ENCODE results near the gene GOLGB1. TPM values are rescaled to one million over a fixed set of nuclear protein-coding genes. Genes with fewer than 3 reads are reported as not detected.
"Not testable (repeated sequence)": the region's sequence is repeated elsewhere in the genome, so short reads cannot be mapped to it uniquely, and the experiment has no call there.

The GOLGB1 gene
- total RNA-seq (2014; rRNA removed; shearing (Covaris generic)), result 16.4 and 30.4 TPM in 2 replicates

- DNase-seq (ENCODE audit: low read depth), result peak; percentile 100
Observed at GRCh38 chr3:121749276-121750086, at the start of gene GOLGB1. GOLGB1 (minus strand) TSS chr3:121749741; CDS start chr3:121730971, 18,770 bp downstream.

- no peak for DNase-seq (ENCODE audit: low read depth)
Observed at GRCh38 chr3:121796970-121797369, 47.4 kb upstream of the GOLGB1 start.

- DNase-seq (ENCODE audit: low read depth), result no peak
Observed at GRCh38 chr3:121794264-121794983, 44.9 kb upstream of the GOLGB1 start.

- DNase-seq (ENCODE audit: low read depth), result no peak
Observed at GRCh38 chr3:121793078-121793477, 43.5 kb upstream of the GOLGB1 start.

GRCh38 chr3:121786485-121786884, 36.9 kb upstream of the GOLGB1 start:
- peak; percentile 84 for DNase-seq (ENCODE audit: low read depth)

GRCh38 chr3:121782784-121783183, 33.2 kb upstream of the GOLGB1 start:
- not testable (repeated sequence) for DNase-seq (ENCODE audit: low read depth)

GRCh38 chr3:121781611-121782010, 32.1 kb upstream of the GOLGB1 start:
- DNase-seq (ENCODE audit: low read depth), result no peak

- DNase-seq (ENCODE audit: low read depth), result not testable (repeated sequence)
Observed at GRCh38 chr3:121775095-121775494, 25.6 kb upstream of the GOLGB1 start.

- DNase-seq (ENCODE audit: low read depth), result no peak
Observed at GRCh38 chr3:121769246-121769645, 19.7 kb upstream of the GOLGB1 start.

- no peak for DNase-seq (ENCODE audit: low read depth)
Observed at GRCh38 chr3:121768452-121768851, 18.9 kb upstream of the GOLGB1 start.

- DNase-seq (ENCODE audit: low read depth), result no peak
Observed at GRCh38 chr3:121759541-121760202, 10.1 kb upstream of the GOLGB1 start.

GRCh38 chr3:121758727-121759450, 9.3 kb upstream of the GOLGB1 start:
- no peak for DNase-seq (ENCODE audit: low read depth)

- DNase-seq (ENCODE audit: low read depth), result no peak
Observed at GRCh38 chr3:121757812-121758545, 8.4 kb upstream of the GOLGB1 start.

GRCh38 chr3:121757087-121757811, 7.7 kb upstream of the GOLGB1 start:
- DNase-seq (ENCODE audit: low read depth), result no peak

GRCh38 chr3:121752772-121753171, 3.2 kb upstream of the GOLGB1 start:
- no peak for DNase-seq (ENCODE audit: low read depth)

GRCh38 chr3:121752261-121752660, 2.7 kb upstream of the GOLGB1 start:
- no peak for DNase-seq (ENCODE audit: low read depth)

- no peak for DNase-seq (ENCODE audit: low read depth)
Observed at GRCh38 chr3:121750087-121750415, 510 bp upstream of the GOLGB1 start.

- DNase-seq (ENCODE audit: low read depth), result peak; percentile 66
Observed at GRCh38 chr3:121748680-121749275, 763 bp downstream of the GOLGB1 start.

GRCh38 chr3:121747976-121748375, 1.6 kb downstream of the GOLGB1 start:
- peak; percentile 9 for DNase-seq (ENCODE audit: low read depth)

- DNase-seq (ENCODE audit: low read depth), result not testable (repeated sequence)
Observed at GRCh38 chr3:121743106-121743505, 6.4 kb downstream of the GOLGB1 start.

Measured in M059J (cell line).